Measurements from ENCODE around the gene JOSD1.
A peak's percentile ranks its signal among the peaks of the same experiment; 100 is the strongest.

JOSD1 gene

DNA sequence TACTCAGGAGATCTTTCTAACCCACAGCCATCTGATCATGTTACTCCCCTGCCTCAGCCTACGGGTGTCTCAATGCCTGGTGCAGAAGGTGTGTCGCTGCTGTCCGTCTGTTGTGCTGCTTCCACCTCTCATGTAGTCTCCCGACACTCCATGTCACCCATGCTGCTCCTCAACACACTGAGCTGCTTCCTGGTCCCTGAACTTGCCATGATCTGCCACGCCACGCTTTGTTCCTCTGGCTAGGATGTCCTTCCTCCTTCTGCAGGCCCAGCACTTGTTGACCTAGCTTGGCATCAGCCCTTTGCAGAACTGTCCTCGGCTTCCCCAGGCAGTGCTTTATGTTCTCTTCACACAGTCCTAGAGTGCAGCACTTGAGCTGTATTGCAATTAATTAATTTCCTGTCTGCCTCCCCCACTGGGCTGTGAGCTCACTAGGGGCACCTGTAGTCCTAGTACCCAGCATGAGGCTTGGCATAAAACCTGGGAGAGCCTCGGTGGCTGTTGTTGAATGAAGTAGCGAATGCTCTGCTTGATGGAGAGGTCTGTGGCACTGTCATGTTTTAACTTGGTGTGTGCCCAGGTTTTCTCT, 14.5 kb upstream of the JOSD1 start:
- TF ChIP-seq, protein P1, sequence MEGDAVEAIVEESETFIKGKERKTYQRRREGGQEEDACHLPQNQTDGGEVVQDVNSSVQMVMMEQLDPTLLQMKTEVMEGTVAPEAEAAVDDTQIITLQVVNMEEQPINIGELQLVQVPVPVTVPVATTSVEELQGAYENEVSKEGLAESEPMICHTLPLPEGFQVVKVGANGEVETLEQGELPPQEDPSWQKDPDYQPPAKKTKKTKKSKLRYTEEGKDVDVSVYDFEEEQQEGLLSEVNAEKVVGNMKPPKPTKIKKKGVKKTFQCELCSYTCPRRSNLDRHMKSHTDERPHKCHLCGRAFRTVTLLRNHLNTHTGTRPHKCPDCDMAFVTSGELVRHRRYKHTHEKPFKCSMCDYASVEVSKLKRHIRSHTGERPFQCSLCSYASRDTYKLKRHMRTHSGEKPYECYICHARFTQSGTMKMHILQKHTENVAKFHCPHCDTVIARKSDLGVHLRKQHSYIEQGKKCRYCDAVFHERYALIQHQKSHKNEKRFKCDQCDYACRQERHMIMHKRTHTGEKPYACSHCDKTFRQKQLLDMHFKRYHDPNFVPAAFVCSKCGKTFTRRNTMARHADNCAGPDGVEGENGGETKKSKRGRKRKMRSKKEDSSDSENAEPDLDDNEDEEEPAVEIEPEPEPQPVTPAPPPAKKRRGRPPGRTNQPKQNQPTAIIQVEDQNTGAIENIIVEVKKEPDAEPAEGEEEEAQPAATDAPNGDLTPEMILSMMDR (IDR thresholded peaks at IDR 0.05): no peak
- H3K4me3 ChIP-seq: no peak overlapping the region
- H3K27ac ChIP-seq: no peak overlapping the region
- no peak for DNase-seq (ENCODE audit: low spot score)

DNA sequence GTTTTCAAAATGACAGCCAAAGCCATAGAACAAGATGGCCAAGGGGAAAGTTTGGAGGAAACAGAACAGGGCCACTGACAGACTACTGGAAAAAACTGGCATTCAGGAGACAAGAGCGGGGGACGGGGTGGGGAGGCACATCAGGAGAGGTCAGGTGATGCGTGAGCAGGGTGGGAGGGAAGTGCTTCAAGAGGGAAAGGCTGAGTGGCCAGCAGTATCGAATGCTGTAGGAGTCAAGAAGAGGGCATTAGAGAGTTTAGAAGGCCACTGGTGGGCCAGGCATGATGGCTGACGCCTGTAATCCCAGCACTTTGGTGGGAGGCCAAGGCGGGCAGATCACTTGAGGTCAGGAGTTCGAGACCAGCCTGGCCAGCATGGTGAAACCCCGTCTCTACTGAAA, 13.2 kb upstream of the JOSD1 start:
- TF ChIP-seq, protein P1 (IDR thresholded peaks at IDR 0.05): no peak
- no peak for DNase-seq (ENCODE audit: low spot score)
- Histone ChIP-seq H3K27ac (no peak overlapping the region), H3K4me3 (no peak overlapping the region)

DNA sequence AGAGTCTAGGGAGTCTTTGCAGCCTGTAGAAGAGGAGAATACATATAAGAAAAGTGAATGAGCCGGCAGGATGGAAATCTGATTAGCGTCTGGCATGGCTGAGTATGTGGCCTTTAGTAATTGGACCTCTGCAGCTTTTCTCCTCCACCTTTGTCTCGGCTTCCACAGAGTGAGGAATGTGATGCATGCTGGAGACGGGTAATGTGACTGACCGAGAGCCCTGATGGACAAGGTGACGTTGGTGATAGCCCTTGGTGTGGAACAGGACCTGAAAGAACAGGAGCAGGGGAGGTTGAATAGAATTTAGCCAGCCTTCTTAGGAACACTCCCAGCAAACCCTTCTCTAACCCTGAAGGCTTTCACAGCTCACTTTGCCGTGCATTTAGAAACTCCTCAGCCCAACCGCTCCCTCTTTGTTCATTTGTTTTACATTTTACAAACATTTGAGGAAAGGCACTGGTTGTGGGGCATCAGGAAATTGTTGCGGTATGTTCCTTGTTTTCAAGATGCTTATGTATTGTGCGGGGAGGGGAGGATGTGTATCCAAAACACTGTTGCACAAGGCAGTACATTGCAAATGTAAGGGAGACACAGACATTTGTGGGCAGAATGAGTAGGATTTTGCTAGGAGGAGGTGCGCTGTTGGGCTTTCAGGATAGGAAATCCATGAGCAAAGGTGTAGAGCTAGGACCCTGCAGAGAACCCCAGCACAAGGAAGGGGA, 11.9 kb upstream of the JOSD1 start:
- no peak for DNase-seq (ENCODE audit: low spot score)
- Histone ChIP-seq H3K4me3 (no peak overlapping the region), H3K27ac (no peak overlapping the region)
- TF ChIP-seq, protein P1 (IDR thresholded peaks at IDR 0.05): no peak

DNA sequence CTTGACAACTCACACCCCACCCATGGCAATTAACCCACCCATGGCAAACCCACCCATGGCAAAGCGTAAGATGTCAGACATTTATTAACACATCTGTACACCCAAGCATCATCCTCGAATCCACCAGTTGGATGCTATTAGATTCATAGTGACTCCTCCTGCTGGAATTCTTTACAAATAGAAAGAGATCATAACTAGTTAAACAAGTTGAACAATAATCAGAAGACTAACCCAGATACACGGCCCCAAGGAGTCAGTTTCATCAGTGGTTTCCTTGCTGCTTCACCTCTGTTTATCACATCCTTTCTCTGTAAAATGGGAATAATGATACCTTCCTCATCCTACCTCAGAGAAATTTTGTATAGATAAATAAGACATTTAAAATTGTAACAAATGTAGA, 10.1 kb upstream of the JOSD1 start:
- Histone ChIP-seq H3K27ac (no peak overlapping the region), H3K4me3 (no peak overlapping the region)
- TF ChIP-seq, protein P1 (IDR thresholded peaks at IDR 0.05): no peak
- no peak for DNase-seq (ENCODE audit: low spot score)

DNA sequence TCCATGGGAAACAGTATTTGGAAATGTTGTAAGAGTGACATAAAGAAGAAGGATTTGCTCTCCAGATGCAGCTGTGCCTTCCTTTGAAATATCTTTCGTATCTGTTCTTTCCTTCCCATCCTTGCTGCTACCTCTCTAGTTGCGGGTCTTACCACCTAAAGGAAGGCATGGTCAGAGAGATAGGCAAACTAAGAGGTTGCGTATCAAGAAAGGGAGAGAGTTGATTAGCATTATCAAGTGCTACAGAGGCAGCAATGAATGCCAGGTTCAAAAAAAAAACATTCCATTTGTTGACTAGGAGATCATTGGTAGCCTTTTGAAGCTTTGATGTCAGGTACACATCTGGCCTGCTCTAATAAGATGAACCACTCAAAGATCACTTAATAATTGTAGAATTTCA, 9.6 kb upstream of the JOSD1 start:
- no peak overlapping the region for H3K4me3 ChIP-seq
- H3K27ac ChIP-seq: no peak overlapping the region
- TF ChIP-seq, protein P1 (IDR thresholded peaks at IDR 0.05): no peak
- DNase-seq (ENCODE audit: low spot score): no peak

DNA sequence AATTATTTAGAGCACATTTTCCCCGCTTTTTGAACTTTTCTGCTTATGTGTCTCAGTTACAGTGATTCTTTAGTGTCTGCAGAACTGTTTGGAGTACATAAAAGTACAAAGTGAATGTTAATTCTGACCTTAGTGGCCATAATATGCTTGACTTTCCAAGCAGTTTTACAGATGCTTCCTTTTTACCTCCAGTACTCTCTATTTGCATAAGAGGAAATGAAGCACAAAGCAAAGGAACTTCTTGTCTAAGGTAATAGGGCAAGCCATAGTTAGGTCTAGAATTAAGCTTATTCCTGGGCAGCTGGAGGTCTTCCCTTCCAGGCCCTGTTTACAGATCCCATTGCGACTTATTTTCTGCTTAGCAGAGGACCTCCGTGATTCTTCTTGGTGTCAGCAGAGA, 8.6 kb upstream of the JOSD1 start:
- Histone ChIP-seq H3K27ac (no peak overlapping the region), H3K4me3 (no peak overlapping the region)
- no peak for DNase-seq (ENCODE audit: low spot score)
- TF ChIP-seq, protein P1 (IDR thresholded peaks at IDR 0.05): no peak

DNA sequence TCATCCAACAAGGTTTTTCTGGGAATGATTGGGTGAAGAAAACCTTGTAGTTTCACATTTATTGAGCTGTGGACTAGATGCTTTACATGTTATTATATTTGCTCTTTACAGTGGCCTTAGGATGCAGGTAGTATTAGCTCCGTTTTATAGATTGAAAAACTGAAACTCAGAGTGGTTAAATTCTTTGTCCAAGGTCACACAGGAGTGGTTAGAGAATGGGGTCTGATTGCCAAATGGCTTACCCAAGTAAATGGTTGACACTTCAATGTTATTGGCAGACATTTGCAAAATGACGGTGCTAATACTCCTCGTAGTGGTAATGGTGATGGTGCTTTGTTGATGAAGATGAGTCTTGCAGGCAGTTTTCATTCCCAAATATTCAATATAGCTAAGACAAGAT, 7.2 kb upstream of the JOSD1 start:
- Histone ChIP-seq H3K27ac (no peak overlapping the region), H3K4me3 (peak overlapping the region; percentile 98)
- TF ChIP-seq, protein P1 (IDR thresholded peaks at IDR 0.05): no peak
- DNase-seq (ENCODE audit: low spot score): no peak
